ENCODE measurements around the gene HOXA13.

HOXA13 gene

DNA sequence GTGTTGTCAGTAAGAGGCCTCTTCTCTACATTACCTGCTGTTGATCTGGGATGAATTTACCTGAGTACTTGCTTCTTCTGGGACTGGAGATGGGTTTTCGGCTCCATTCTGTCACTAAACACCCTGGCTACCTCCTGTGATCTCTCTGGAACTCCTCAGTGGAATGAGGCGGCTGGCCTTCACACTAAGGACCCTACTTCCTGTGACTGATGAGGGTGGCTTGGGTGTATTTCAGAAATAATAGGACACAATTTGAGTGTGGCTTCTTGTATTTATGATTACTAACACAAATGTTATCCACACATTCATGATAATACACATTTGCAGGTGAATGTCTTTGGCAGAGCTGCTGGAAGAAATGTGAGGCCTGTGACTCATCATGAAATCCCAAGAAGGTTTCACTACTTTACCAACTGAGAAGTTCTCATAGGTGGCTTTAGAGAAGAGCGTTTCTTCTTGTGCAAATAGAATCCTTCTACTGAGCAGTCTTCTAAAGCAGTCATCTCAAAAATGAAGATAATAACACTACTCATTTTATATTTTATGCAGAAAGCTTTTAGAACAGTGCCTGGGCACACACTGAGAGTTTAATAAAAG, 21.4 kb upstream of the HOXA13 start:
- POLR2A ChIA-PET, result no interaction called here
- Histone ChIP-seq H3K36me3 (ENCODE audit: control insufficient read depth in 2 of 2, insufficient read depth in 1 of 2, low read length in 2 of 2) (no peaks in the 10 kb centered on the region), H3K9me3 (ENCODE audit: control insufficient read depth, insufficient read depth, low read depth, low read length) (no peaks in the 10 kb centered on the region), H3K27ac (ENCODE audit: extremely low read depth, low read depth, low read length) (no peak overlapping the region), H3K4me1 (ENCODE audit: control insufficient read depth, insufficient read depth, low read length) (no peaks in the 10 kb centered on the region), H3K4me3 (ENCODE audit: low read depth, low read length) (no peak overlapping the region)
- TF ChIP-seq ZNF121 (tag by site-specific recombination; IDR thresholded peaks at IDR 0.05) (no peak), RBAK (tag by site-specific recombination; IDR thresholded peaks at IDR 0.05) (no peak), ZNF354C (tag by site-specific recombination; IDR thresholded peaks at IDR 0.05; ENCODE audit: borderline replicate concordance, low read depth) (no peak)
- CTCF ChIA-PET, result interaction anchor here (1.2 kb wide), 1 partner anchor 355 kb away, joined by 3 read pairs; no protein-coding TSS in a partner anchor

DNA sequence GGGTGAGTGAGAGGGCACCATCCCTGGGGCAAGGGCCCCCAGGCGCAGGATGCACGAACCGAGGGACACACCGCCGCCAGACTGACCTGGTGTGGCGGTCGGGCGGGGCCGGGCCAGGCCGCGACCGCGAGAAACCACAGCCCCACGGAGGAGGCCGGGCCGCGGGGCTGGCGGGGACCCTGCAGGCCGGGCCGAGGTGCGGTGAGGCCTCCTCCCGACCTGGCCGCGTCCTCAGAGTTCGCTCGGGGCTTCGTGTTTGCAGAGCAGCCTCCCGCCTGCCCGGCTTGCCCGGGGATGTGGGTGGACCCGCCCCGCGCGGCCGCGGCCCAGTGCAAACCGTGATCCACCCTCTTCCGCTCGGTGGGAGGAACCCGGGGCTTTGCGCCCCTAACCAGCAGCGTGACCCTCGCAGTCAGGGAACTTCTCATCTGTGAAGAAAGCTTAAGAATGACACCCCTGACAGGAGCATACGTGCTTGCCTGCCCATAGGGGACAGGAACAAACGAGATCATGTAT, 20.6 kb upstream of the HOXA13 start:
- Histone ChIP-seq H3K27ac (ENCODE audit: extremely low read depth, low read depth, low read length) (no peak overlapping the region), H3K4me1 (ENCODE audit: control insufficient read depth, insufficient read depth, low read length) (no peaks in the 10 kb centered on the region), H3K4me3 (ENCODE audit: low read depth, low read length) (no peak overlapping the region), H3K9me3 (ENCODE audit: control insufficient read depth, insufficient read depth, low read depth, low read length) (no peaks in the 10 kb centered on the region), H3K36me3 (ENCODE audit: control insufficient read depth in 2 of 2, insufficient read depth in 1 of 2, low read length in 2 of 2) (no peaks in the 10 kb centered on the region)
- TF ChIP-seq, protein P1, sequence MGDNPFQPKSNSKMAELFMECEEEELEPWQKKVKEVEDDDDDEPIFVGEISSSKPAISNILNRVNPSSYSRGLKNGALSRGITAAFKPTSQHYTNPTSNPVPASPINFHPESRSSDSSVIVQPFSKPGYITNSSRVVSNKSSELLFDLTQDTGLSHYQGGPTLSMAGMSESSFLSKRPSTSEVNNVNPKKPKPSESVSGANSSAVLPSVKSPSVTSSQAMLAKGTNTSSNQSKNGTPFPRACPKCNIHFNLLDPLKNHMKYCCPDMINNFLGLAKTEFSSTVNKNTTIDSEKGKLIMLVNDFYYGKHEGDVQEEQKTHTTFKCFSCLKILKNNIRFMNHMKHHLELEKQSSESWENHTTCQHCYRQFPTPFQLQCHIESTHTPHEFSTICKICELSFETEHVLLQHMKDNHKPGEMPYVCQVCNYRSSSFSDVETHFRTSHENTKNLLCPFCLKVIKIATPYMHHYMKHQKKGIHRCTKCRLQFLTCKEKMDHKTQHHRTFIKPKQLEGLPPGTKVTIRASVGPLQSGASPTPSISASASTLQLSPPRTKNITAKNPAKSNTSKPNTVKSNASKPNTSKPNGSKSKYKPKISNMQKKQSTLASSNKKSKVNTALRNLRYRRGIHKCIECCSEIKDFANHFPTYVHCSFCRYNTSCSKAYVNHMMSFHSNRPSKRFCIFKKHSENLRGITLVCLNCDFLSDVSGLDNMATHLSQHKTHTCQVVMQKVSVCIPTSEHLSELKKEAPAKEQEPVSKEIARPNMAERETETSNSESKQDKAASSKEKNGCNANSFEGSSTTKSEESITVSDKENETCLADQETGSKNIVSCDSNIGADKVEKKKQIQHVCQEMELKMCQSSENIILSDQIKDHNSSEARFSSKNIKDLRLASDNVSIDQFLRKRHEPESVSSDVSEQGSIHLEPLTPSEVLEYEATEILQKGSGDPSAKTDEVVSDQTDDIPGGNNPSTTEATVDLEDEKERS (tag by site-specific recombination; IDR thresholded peaks at IDR 0.05), result no peak
- TF ChIP-seq RBAK (tag by site-specific recombination; IDR thresholded peaks at IDR 0.05) (no peak), ZNF24 (tag by site-specific recombination; IDR thresholded peaks at IDR 0.05) (no peak), SCRT1 (tag by site-specific recombination; IDR thresholded peaks at IDR 0.05; ENCODE audit: borderline replicate concordance) (no peak), ZNF791 (tag by site-specific recombination; IDR thresholded peaks at IDR 0.05) (no peak)
- CTCF ChIA-PET, result no interaction called here
- POLR2A ChIA-PET, result no interaction called here

DNA sequence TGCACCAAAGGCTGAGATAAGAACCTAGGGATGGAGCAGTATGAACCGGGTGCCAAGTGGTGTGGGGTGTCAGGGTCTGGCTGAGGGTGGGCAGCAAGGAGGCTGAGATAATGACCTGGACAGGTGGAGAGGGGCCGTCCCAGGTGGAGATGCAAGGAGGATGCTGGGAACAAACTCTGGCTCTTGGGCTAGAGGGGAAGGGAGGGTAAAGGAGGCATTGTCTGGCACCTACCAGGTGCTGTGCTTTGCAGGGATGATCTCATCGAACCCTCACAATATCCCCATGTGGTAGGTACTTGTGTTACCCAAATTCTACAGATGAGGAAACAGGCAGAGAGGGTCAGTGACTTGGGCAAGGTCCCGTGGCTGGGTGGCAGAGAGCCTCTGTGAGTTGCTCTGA, 19.9 kb upstream of the HOXA13 start:
- H3K9me3 ChIP-seq (ENCODE audit: control insufficient read depth, insufficient read depth, low read depth, low read length), result no peaks in the 10 kb centered on the region
- no peak overlapping the region for H3K4me3 ChIP-seq (ENCODE audit: low read depth, low read length)
- H3K36me3 ChIP-seq (ENCODE audit: control insufficient read depth in 2 of 2, insufficient read depth in 1 of 2, low read length in 2 of 2), result no peaks in the 10 kb centered on the region
- no peak for TF ChIP-seq ZNF211 (tag by site-specific recombination; IDR thresholded peaks at IDR 0.05; ENCODE audit: low read depth)
- TF ChIP-seq REST (tag by site-specific recombination; IDR thresholded peaks at IDR 0.05), result no peak
- no peak for TF ChIP-seq ZNF394 (tag by site-specific recombination; IDR thresholded peaks at IDR 0.05; ENCODE audit: borderline replicate concordance)
- TF ChIP-seq, protein P2, sequence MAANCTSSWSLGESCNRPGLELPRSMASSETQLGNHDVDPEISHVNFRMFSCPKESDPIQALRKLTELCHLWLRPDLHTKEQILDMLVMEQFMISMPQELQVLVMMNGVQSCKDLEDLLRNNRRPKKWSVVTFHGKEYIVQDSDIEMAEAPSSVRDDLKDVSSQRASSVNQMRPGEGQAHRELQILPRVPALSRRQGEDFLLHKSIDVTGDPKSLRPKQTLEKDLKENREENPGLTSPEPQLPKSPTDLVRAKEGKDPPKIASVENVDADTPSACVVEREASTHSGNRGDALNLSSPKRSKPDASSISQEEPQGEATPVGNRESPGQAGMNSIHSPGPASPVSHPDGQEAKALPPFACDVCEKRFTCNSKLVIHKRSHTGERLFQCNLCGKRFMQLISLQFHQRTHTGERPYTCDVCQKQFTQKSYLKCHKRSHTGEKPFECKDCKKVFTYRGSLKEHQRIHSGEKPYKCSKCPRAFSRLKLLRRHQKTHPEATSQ (tag by site-specific recombination; IDR thresholded peaks at IDR 0.05), result no peak
- no peak for TF ChIP-seq ZNF341 (tag by site-specific recombination; IDR thresholded peaks at IDR 0.05; ENCODE audit: low read depth)
- no peak for TF ChIP-seq ZNF555 (tag by site-specific recombination; conservative IDR thresholded peaks at IDR 0.05)
- TF ChIP-seq ZNF704 (tag by site-specific recombination; IDR thresholded peaks at IDR 0.05), result no peak
- TF ChIP-seq ZNF785 (tag by site-specific recombination; IDR thresholded peaks at IDR 0.05), result no peak
- TF ChIP-seq, protein P3, sequence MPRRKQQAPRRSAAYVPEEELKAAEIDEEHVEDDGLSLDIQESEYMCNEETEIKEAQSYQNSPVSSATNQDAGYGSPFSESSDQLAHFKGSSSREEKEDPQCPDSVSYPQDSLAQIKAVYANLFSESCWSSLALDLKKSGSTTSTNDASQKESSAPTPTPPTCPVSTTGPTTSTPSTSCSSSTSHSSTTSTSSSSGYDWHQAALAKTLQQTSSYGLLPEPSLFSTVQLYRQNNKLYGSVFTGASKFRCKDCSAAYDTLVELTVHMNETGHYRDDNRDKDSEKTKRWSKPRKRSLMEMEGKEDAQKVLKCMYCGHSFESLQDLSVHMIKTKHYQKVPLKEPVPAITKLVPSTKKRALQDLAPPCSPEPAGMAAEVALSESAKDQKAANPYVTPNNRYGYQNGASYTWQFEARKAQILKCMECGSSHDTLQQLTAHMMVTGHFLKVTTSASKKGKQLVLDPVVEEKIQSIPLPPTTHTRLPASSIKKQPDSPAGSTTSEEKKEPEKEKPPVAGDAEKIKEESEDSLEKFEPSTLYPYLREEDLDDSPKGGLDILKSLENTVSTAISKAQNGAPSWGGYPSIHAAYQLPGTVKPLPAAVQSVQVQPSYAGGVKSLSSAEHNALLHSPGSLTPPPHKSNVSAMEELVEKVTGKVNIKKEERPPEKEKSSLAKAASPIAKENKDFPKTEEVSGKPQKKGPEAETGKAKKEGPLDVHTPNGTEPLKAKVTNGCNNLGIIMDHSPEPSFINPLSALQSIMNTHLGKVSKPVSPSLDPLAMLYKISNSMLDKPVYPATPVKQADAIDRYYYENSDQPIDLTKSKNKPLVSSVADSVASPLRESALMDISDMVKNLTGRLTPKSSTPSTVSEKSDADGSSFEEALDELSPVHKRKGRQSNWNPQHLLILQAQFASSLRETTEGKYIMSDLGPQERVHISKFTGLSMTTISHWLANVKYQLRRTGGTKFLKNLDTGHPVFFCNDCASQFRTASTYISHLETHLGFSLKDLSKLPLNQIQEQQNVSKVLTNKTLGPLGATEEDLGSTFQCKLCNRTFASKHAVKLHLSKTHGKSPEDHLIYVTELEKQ (tag by site-specific recombination; IDR thresholded peaks at IDR 0.05; ENCODE audit: borderline replicate concordance), result no peak
- no peak overlapping the region for H3K27ac ChIP-seq (ENCODE audit: extremely low read depth, low read depth, low read length)
- ChIA-PET CTCF (no interaction called here), POLR2A (no interaction called here)
- H3K4me1 ChIP-seq (ENCODE audit: control insufficient read depth, insufficient read depth, low read length), result no peaks in the 10 kb centered on the region
